OCI-LY3 (cell line): Measurements from ENCODE around the gene CEBPZ.

Experiments used
- H2AFZ ChIP-seq: fragments of 200-600, 300-600 bp; shearing (Covaris generic); 2 replicates; pipeline ENCODE4 v1.6.0; 2014; ENCODE audit warnings: antibody characterized with exemption, low read depth, low read length
- H3K27ac ChIP-seq: fragments of 200-600, 300-600 bp; sonication (generic); 2 replicates; pipeline ENCODE4 v1.5.1; 2014; ENCODE audit warnings: mild to moderate bottlenecking, low read length, moderate library complexity, mixed read lengths
- H3K27me3 ChIP-seq: fragments of 200-600, 300-600 bp; sonication (generic); 2 replicates; pipeline ENCODE4 v1.6.1; 2014; ENCODE audit warnings: low read depth, low read length, mixed read lengths
- H3K36me3 ChIP-seq: fragments of 200-600, 300-600 bp; sonication (generic); replicated peaks from 2 replicates; pipeline ENCODE3; 2014; ENCODE audit warnings: low read depth, low read length, mixed read lengths
- H3K4me1 ChIP-seq: fragments of 300-600, 200-600 bp; sonication (generic); 2 replicates; pipeline ENCODE4 v1.6.1; 2014; ENCODE audit warnings: low read length, mixed read lengths
- H3K4me2 ChIP-seq: fragments of 200-600, 300-600 bp; sonication (generic); 2 replicates; pipeline ENCODE4 v1.6.1; 2014; ENCODE audit warnings: low read length, mixed read lengths
- H3K4me3 ChIP-seq: fragments of 300-600, 200-600 bp; sonication (generic); 2 replicates; pipeline ENCODE4 v1.5.1; 2014; ENCODE audit warnings: antibody characterized with exemption, mild to moderate bottlenecking, low read length, moderate library complexity
- H3K79me2 ChIP-seq: fragments of 300-600, 200-600 bp; shearing (Covaris generic); 2 replicates; pipeline ENCODE4 v1.6.1; 2014; ENCODE audit warnings: mild to moderate bottlenecking, low read length, mixed read lengths
- H3K9ac ChIP-seq: fragments of 300-600, 200-600 bp; shearing (Covaris generic); 2 replicates; pipeline ENCODE4 v1.6.0; 2014; ENCODE audit warnings: mild to moderate bottlenecking, low read length, moderate library complexity
- H3K9me3 ChIP-seq: fragments of 200-600, 300-600 bp; shearing (Covaris generic); 2 replicates; pipeline ENCODE4 v1.6.1; 2014; ENCODE audit warnings: low read length, mixed read lengths; ENCODE audit not compliant: insufficient read depth
- H4K20me1 ChIP-seq: fragments of 200-600, 300-600 bp; sonication (generic); 2 replicates; pipeline ENCODE4 v1.6.1; 2016; ENCODE audit warnings: low read length, mixed read lengths; ENCODE audit not compliant: insufficient read depth
- EZH2phosphoT487 ChIP-seq: fragments of 200-600 bp; shearing (Covaris generic); IDR thresholded peaks from 2 replicates; pipeline ENCODE4 v1.6.1; 2018; ENCODE audit warnings: antibody characterized with exemption, mixed run types, low read depth
- TF ChIP-seq, protein P1 (sequence below): fragments of 200-600, 300-600 bp; sonication (generic); IDR thresholded peaks from 2 replicates; pipeline ENCODE4 v1.5.1; 2014; ENCODE audit warnings: antibody characterized with exemption, low read length, low read depth

Gene CEBPZ

DNA sequence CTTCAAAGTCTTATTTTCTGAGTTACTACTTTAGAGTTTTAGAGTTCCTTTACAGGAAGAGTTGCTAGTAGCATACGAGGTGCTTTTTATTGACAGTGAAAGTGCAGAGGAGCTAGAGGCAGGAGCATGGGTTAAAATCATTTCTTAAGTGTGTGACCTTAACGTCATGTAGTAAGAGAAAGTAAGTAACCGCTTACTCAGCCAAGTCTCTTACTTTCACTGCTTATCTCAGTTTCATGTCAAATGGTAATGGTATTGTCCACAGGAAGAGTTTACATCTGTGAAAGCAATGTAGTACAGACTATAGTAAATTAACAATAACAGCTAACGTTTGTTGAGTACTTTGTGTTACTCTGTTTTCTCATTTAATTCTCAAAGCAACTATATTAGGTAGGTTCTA is 12.6 kb upstream of the CEBPZ start:
- H4K20me1 ChIP-seq: no peaks in the 10 kb centered on the region
- H3K9ac ChIP-seq: no peak overlapping the region
- H3K36me3 ChIP-seq: peaks cover 47% of the 10 kb centered on the region
- no peak overlapping the region for H3K4me3 ChIP-seq
- no peak overlapping the region for H2AFZ ChIP-seq
- no peak overlapping the region for H3K27ac ChIP-seq
- H3K4me2 ChIP-seq: no peak overlapping the region
- no peaks in the 10 kb centered on the region for H3K79me2 ChIP-seq
- H3K27me3 ChIP-seq: no peaks in the 10 kb centered on the region
- no peaks in the 10 kb centered on the region for H3K9me3 ChIP-seq
- no peaks in the 10 kb centered on the region for H3K4me1 ChIP-seq
- no peak for TF ChIP-seq EZH2phosphoT487
- TF ChIP-seq, protein P1, sequence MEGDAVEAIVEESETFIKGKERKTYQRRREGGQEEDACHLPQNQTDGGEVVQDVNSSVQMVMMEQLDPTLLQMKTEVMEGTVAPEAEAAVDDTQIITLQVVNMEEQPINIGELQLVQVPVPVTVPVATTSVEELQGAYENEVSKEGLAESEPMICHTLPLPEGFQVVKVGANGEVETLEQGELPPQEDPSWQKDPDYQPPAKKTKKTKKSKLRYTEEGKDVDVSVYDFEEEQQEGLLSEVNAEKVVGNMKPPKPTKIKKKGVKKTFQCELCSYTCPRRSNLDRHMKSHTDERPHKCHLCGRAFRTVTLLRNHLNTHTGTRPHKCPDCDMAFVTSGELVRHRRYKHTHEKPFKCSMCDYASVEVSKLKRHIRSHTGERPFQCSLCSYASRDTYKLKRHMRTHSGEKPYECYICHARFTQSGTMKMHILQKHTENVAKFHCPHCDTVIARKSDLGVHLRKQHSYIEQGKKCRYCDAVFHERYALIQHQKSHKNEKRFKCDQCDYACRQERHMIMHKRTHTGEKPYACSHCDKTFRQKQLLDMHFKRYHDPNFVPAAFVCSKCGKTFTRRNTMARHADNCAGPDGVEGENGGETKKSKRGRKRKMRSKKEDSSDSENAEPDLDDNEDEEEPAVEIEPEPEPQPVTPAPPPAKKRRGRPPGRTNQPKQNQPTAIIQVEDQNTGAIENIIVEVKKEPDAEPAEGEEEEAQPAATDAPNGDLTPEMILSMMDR: no peak

DNA sequence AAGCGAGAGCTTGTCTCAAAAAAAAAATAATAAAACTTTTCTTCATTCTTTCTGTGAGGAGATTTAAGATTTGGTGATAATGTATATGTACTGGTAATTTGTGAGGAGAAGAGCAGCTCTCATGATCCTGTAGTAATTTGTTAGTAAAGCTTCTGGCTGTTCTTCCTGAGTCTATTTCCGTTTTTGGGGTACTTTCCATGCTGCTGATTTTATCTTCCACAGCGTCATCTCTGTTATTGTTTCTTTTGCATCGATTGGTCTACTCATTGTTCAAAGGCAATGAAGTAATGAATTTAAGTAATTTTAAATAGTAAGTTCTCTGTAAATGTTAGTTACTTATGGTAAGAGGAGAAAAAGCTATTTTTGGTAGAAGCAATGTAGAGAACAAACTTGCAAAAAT is 12.0 kb upstream of the CEBPZ start:
- Histone ChIP-seq H3K4me3 (no peak overlapping the region), H3K9me3 (no peaks in the 10 kb centered on the region), H3K9ac (no peak overlapping the region), H3K4me1 (no peaks in the 10 kb centered on the region), H3K27ac (no peak overlapping the region), H2AFZ (no peak overlapping the region), H3K36me3 (peaks cover 45% of the 10 kb centered on the region), H4K20me1 (no peaks in the 10 kb centered on the region), H3K79me2 (no peaks in the 10 kb centered on the region), H3K27me3 (no peaks in the 10 kb centered on the region), H3K4me2 (no peak overlapping the region)
- no peak for TF ChIP-seq EZH2phosphoT487
- TF ChIP-seq, protein P1: no peak

DNA sequence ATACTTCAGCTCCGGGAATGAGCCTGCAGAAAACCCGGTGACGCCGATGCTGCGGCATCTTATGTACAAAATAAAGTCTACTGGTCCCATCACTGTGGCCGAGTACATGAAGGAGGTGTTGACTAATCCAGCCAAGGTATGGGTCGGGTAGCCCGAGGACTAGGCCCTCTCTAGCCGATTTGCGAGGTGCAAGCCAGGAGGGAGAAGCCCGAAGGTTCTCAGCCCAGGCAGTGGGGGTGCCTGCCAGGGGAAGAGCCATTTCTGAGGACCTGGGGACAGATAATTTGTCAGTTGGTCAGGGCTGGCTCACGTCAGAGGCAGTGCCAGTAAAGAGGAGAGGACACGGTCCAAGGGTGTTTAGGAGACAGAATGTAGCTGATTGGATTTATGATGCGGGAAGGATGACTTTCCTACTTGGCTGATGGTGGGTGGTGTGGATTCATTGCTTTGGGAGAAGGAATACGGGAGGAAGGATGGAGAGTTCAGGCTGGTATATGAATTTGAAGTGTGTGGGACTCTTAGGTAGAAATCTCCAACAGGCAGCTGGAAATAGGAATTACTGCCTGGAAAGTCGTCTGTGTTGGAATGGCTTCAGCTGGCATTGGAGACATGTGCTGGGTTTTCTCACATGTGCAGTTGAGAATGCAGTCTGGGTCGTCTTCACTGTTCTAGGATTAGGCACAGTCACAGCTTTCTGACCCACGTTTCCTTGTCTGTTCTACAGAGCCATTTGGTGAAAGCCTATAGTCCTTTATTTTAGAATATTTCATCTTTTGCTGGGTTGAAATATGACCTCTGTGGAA is 936 bp upstream of the CEBPZ start:
- Histone ChIP-seq H4K20me1 (peaks cover 17% of the 10 kb centered on the region; the same call in 1 of the 2 replicates), H2AFZ (peak overlapping the region; percentile 75; the same call in 1 of the 2 replicates), H3K36me3 (peaks cover 11% of the 10 kb centered on the region), H3K9me3 (no peaks in the 10 kb centered on the region), H3K4me1 (peaks cover 22% of the 10 kb centered on the region), H3K4me2 (peak overlapping the region; percentile 96), H3K9ac (peak overlapping the region; percentile 94), H3K27ac (peak overlapping the region; percentile 52; the same call in 1 of the 2 replicates), H3K79me2 (peaks cover 80% of the 10 kb centered on the region), H3K4me3 (peak overlapping the region; percentile 96), H3K27me3 (no peaks in the 10 kb centered on the region)
- TF ChIP-seq, protein P1: no peak
- TF ChIP-seq EZH2phosphoT487: no peak

DNA sequence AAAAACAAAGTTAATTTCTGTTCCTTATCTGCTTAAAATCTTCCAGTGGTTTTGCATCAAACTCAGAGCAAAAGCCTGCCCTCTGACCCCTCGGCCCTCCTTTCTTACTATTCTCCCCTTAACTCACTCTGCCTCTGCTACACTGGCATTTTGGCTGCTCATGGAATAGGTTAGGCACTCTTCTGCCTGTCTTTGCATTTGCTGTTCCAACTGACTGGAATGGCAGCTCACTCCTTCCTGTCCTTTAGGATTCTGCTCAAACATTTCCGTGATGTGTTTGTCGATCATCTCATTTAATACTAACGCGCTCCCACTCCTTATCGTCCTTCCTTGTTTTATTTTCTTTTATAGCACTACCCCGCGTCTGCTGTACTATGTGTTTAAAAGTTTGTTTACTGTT is 815 bp downstream of the CEBPZ start:
- Histone ChIP-seq H4K20me1 (peaks cover 25% of the 10 kb centered on the region; the same call in 1 of the 2 replicates), H3K36me3 (peaks cover 20% of the 10 kb centered on the region), H3K27me3 (no peaks in the 10 kb centered on the region), H3K4me3 (peak overlapping the region; percentile 96), H3K79me2 (peaks cover 95% of the 10 kb centered on the region), H3K4me1 (peaks cover 22% of the 10 kb centered on the region), H2AFZ (no peak overlapping the region), H3K4me2 (peak overlapping the region; percentile 88), H3K9ac (peak overlapping the region; percentile 94), H3K27ac (peak overlapping the region; percentile 52), H3K9me3 (no peaks in the 10 kb centered on the region)
- TF ChIP-seq, protein P1: no peak
- no peak for TF ChIP-seq EZH2phosphoT487
